GM18526 (cell line): ENCODE data around the gene PRDM15.

Source experiments
- POLR2A ChIP-seq: IDR thresholded peaks from 3 replicates; pipeline ENCODE4 v1.6.1; 2011; ENCODE audit not compliant: insufficient read length; ENCODE audit errors: extremely low read depth

PRDM15 gene

DNA sequence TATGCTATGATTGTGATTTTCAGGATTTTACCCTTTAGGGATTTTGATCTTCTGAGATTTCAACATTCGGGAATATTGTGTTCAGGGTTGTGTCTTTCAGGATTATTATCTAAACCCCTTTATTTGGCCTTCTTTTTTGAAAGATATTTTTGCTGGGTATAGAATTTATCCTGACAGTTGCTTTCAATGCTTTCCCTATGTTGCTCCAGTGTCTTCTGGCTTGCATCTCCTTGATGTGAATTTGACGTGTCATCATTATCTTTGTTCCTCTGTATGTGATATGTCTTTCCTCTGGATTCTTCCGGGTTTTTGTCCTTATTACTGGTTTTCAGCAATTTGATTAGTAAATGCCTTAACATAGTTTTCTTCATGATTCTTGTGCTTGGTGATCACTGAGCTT, 86.4 kb downstream of the PRDM15 start:
- TF ChIP-seq POLR2A: no peak

DNA sequence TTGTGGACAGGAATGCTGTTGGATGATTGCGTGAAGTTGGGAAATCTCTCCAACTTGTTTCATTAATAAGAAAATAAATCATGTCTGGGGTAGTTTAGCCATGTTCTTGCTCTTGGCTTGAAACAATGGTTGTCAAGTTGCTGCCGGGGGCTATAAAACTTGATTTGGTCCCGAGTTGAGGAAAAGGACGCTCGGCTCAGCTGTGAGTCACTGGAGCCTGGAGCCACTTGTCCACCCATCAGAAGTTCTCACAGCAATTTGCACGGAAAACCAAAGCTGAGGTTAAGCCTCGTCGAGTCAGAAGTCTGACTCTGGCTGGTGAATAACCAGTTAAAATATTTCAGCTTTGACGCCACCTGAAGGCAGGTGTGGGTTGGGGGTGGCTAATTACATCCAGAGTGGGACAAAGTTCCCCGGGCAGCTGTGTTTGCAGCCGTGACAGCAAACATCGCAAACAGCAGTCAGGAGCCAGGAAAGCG, 92.6 kb downstream of the PRDM15 start:
- no peak for TF ChIP-seq POLR2A

DNA sequence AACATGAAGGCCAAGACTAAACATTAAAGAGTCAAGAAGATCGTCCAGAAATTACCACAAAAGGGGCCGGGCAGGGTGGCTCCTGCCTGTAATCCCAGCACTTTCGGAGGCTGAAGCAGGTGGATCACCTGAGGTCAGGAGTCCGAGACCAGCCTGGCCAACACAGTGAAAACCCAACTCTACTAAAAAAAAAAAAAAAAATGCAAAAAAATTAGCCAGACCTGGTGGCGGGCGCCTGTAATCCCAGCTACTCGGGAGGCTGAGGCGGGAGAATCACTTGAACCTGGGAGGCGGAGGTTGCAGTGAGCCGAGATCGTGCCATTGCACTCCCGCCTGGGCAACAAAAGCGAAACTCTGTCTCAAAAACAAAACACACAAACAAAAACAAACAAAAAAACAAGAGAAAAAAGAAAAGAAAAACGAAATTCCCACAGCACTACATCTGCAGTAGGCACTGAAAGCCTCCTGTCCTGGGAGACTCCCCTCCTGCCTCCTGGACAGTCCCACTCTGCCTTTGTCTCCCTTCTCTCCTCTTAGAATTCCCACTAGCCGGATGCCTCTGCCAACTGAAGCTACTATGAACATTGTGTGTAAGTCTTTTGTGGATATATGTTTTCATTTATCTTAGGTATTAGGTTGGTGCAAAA, 94.6 kb downstream of the PRDM15 start:
- TF ChIP-seq POLR2A: no peak

- TF ChIP-seq POLR2A: no peak
Observed at GRCh38 chr21:41783476-41784180, 95.5 kb downstream of the PRDM15 start.

GRCh38 chr21:41781050-41781410, 98.1 kb downstream of the PRDM15 start:
- TF ChIP-seq POLR2A: no peak

- TF ChIP-seq POLR2A: no peak
Observed at GRCh38 chr21:41780337-41781049, 98.7 kb downstream of the PRDM15 start.

DNA sequence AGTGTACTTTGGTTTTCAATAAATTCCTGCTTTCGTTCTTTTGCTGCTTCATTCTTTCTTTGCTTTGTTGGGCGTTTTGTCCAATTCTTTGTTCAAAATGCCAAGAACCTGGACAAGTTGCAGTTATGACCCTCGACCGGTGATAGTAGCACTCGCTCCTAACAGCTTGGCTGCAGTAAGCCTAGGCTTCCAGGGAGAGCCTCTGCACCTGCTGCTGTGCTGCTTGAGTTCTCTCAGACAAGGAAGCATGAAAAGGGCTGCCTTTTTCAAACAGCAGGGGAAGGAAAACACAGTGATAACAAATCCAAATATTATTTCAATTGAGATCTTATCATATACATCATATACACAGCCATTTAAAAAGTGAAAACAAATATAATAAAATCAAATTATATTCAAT, 99.5 kb downstream of the PRDM15 start:
- no peak for TF ChIP-seq POLR2A

DNA sequence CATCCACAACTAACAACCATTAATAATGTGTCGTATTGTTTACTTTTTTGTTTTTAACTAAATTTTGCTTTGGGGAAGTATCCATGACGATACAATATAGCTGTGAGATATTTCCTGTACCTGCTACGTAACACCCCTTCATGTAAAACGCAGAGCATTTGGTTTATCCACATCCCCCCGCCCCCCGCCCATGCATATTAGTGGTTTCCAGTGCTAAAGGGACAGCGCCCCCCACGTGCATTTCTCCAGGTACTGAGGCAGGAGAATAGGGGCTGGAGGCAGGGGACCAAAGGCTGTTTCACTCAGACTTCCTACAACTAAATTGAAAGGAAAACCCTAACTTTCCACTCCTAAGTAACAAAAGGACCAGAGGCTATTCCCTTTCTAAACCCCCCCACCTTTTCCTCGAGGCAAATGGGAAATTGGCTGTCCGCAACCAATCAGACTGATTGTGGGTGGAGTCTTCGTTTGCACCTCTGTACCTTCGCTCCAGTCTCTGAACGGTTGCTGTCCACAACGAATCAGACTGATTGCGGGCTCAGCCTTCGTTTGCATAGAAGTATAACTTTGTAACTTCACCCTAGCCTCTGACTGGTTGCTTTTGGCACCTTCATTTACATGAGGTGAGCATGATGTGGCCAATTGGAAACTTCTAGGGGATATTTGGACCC, 100.1 kb downstream of the PRDM15 start:
- no peak for TF ChIP-seq POLR2A

- TF ChIP-seq POLR2A: no peak
Observed at GRCh38 chr21:41777951-41778815, 101.0 kb downstream of the PRDM15 start.

- TF ChIP-seq POLR2A: no peak
Observed at GRCh38 chr21:41776778-41777177, 102.4 kb downstream of the PRDM15 start.

DNA sequence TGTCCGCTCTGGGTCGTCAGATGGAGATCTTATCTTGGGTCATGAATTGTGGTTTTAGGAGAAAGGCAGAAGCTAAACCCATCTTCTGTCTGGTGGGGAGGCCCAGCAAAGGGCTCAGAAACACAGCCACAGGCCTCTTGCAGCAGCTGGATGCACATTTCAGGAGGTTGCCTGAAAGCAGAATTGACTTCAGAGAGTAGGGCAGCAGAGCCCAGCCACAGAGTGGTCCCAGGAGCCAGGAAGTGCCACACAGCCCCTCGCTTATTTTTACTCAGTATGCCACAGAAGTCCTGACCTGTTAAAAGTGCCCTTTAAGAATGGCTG, 104.0 kb downstream of the PRDM15 start:
- TF ChIP-seq POLR2A: no peak

DNA sequence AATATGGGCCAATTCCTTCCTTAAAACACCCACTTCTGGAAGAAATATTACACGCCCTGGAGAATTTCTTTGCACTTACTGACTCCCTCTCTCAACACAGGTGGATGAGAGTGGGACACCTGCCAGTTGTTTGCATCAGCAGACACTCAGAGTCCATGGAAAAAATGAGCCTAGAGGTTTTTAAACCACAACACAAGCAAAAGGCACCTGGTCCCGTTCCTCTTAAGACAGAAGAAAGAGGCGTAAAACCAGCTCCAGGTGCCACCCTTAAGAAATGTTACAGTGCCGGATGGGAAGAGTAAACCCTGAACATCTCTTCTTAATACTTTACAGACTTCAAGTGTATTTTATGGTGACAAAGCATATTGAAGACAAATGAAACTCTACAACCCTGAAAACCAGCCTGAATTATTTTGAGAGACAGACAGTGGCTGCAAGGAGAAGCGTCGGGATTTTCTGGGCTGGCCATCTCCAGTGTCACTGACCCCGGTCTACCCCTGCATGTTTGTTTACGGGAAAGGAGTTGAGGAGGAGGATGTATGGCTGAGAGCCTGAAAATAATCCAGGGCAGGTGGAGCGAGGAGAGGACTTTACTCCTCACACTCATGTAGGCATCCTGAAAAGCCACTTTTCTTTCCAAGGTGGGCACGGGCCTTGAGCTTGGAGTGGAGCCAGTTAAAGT, 104.5 kb downstream of the PRDM15 start:
- no peak for TF ChIP-seq POLR2A

GRCh38 chr21:41772351-41773080, 106.6 kb downstream of the PRDM15 start:
- TF ChIP-seq POLR2A: no peak

DNA sequence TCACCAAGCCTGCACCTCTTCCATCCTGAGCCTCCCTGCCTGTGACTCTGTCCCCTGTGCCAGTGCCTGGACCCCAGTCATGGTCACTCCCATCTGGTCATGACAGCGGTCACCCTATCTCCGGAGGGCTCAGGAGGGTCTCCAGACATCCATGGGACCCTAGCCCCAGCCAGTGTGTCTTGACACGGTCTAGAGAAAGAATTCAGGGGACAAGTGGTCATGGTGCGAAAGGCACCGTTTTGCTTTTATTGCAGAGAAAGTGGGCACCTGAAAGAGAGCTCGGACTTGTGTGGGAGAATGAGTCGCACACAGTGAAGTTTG, 107.6 kb downstream of the PRDM15 start:
- no peak for TF ChIP-seq POLR2A
